Memory B cell (primary cell): ENCODE data around the gene TBC1D8.

Experiments used
- ATAC-seq: fragments of 150-1000 bp; cut with Tn5 transposase; 2 replicates; pipeline ENCODE4 v1.10.0; 2021; ENCODE audit warnings: low read depth, mild to moderate bottlenecking, moderate library complexity
- DNase-seq, 2 donors: peaks; one replicate each; pipeline ENCODE4 v3.0.0; 2022; ENCODE audit warnings: low spot score in 2 of 2
- H3K27ac Mint-ChIP-seq: one replicate; pipeline ENCODE4 v1.8.0; 2022; ENCODE audit warnings: mild to moderate bottlenecking, moderate library complexity, mixed read lengths
- H3K27me3 Mint-ChIP-seq: one replicate; pipeline ENCODE4 v1.8.0; 2022; ENCODE audit warnings: mixed read lengths
- H3K36me3 Mint-ChIP-seq: one replicate; pipeline ENCODE4 v1.8.0; 2022; ENCODE audit warnings: mild to moderate bottlenecking, mixed read lengths
- H3K4me1 Mint-ChIP-seq: one replicate; pipeline ENCODE4 v1.8.0; 2022; ENCODE audit warnings: mixed read lengths
- H3K4me3 Mint-ChIP-seq: one replicate; pipeline ENCODE4 v1.8.0; 2022; ENCODE audit warnings: mild to moderate bottlenecking, moderate library complexity, mixed read lengths
- H3K9me3 Mint-ChIP-seq: one replicate; pipeline ENCODE4 v1.8.0; 2022; ENCODE audit warnings: mixed read lengths

Gene TBC1D8

GRCh38 chr2:100968146-100969145 is 182.7 kb downstream of the TBC1D8 start:
- DNase-seq (no peak), ATAC-seq (no peak)
- Mint-ChIP-seq H3K4me3 (no peak overlapping the region), H3K9me3 (no peaks in the 10 kb centered on the region), H3K27ac (no peak overlapping the region), H3K4me1 (no peaks in the 10 kb centered on the region), H3K27me3 (peaks cover 13% of the 10 kb centered on the region), H3K36me3 (no peaks in the 10 kb centered on the region)

GRCh38 chr2:100967716-100968115 is 183.5 kb downstream of the TBC1D8 start:
- no peak overlapping the region for H3K27ac Mint-ChIP-seq
- H3K27me3 Mint-ChIP-seq = peaks cover 13% of the 10 kb centered on the region
- ATAC-seq = no peak
- no peaks in the 10 kb centered on the region for H3K4me1 Mint-ChIP-seq
- no peak for DNase-seq
- no peaks in the 10 kb centered on the region for H3K36me3 Mint-ChIP-seq
- H3K4me3 Mint-ChIP-seq = no peak overlapping the region
- H3K9me3 Mint-ChIP-seq = no peaks in the 10 kb centered on the region

GRCh38 chr2:100965596-100965995 is 185.6 kb downstream of the TBC1D8 start:
- Mint-ChIP-seq H3K27me3 (peaks cover 9% of the 10 kb centered on the region), H3K4me1 (no peaks in the 10 kb centered on the region), H3K36me3 (no peaks in the 10 kb centered on the region), H3K4me3 (no peak overlapping the region), H3K9me3 (no peaks in the 10 kb centered on the region), H3K27ac (no peak overlapping the region)
- DNase-seq (no peak), ATAC-seq (no peak)

GRCh38 chr2:100964681-100965169 is 186.5 kb downstream of the TBC1D8 start:
- ATAC-seq = no peak
- Mint-ChIP-seq H3K27me3 (peaks cover 6% of the 10 kb centered on the region), H3K4me1 (no peaks in the 10 kb centered on the region), H3K9me3 (no peaks in the 10 kb centered on the region), H3K36me3 (no peaks in the 10 kb centered on the region), H3K27ac (no peak overlapping the region), H3K4me3 (no peak overlapping the region)
- no peak for DNase-seq

- Mint-ChIP-seq H3K9me3 (no peaks in the 10 kb centered on the region), H3K4me1 (no peaks in the 10 kb centered on the region), H3K4me3 (no peak overlapping the region), H3K36me3 (no peaks in the 10 kb centered on the region), H3K27me3 (peaks cover 2% of the 10 kb centered on the region), H3K27ac (no peak overlapping the region)
- ATAC-seq (no peak), DNase-seq (no peak)
These were observed 187.0 kb downstream of the TBC1D8 start for GRCh38 chr2:100964222-100964621.

DNA sequence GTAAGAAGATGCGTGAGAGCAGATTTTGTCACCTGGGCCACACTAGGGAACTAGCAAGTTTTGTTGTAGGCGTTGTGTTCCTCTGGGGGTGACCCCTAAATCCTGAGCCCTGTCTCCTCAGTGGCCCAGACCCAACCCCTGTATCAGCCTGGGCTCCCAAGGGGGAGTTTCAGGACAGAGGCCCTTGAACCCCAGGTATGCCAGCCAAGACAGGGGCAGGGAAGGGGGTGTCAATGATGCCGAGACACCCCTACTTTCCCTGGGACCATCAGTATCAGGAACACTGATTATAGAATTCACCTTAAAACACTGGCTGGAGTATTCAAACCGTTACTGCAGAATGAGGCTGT is 188.2 kb downstream of the TBC1D8 start:
- Mint-ChIP-seq H3K27me3 (peaks cover 2% of the 10 kb centered on the region), H3K36me3 (no peaks in the 10 kb centered on the region), H3K4me3 (no peak overlapping the region), H3K9me3 (no peaks in the 10 kb centered on the region), H3K4me1 (no peaks in the 10 kb centered on the region), H3K27ac (no peak overlapping the region)
- ATAC-seq (no peak), DNase-seq (no peak)

- H3K4me3 Mint-ChIP-seq = no peak overlapping the region
- no peaks in the 10 kb centered on the region for H3K9me3 Mint-ChIP-seq
- peaks cover 2% of the 10 kb centered on the region for H3K27me3 Mint-ChIP-seq
- ATAC-seq = no peak
- H3K36me3 Mint-ChIP-seq = no peaks in the 10 kb centered on the region
- no peaks in the 10 kb centered on the region for H3K4me1 Mint-ChIP-seq
- no peak for DNase-seq
- no peak overlapping the region for H3K27ac Mint-ChIP-seq
These were observed 188.7 kb downstream of the TBC1D8 start for GRCh38 chr2:100962366-100963025.

DNA sequence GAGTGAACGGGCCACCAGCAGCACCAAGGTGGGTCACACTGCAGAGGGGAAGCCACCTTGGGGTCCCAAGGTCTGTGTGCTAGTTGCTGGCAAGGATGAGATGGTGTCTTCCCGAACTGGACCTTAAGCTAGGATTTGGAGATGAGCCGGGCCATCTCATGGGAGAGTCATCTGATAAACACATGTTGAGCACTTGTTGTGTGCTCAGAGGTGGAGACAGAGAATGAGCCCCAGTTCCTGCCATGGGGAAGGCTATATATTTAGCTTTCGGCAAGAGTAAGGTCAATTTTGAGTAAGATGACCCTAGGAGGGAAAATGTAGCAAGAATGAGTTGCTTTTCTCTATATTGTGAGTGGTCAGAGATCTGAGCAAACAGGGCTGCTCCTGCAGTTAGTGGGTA is 190.5 kb downstream of the TBC1D8 start:
- Mint-ChIP-seq H3K27me3 (peaks cover 9% of the 10 kb centered on the region), H3K4me1 (no peaks in the 10 kb centered on the region), H3K27ac (no peak overlapping the region), H3K4me3 (no peak overlapping the region), H3K9me3 (no peaks in the 10 kb centered on the region), H3K36me3 (no peaks in the 10 kb centered on the region)
- DNase-seq (no peak), ATAC-seq (no peak)

DNA sequence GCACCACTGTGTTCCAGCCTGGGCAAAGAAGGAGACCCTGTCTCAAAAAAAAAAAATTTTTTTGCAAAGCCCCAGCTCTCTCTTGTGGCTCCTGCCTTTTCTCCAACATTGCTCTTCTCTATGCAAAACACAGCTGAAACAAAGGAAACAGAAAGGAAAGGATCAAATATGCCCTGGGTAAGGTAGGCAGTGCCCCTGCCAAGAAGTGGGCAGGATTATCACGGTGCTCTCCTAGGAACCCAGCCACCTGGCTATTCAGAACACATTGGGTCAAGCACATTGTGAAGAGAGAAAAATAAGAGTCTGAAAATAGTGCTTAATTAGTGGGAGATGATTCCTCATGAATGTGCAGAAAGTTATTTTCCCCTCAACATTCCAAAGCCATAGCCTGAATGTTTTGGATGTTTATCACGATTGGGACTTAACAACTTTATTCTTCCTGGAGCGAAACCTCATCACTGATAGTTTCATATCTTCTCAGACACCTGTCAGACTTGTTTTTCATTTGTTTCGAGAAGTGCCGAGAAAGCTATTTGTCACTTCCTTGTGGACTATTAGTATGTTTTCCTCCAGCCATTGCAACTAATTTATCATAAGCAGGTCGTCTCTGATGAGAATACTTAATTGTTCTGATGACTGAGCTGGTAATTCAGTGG is 191.8 kb downstream of the TBC1D8 start:
- DNase-seq = no peak
- Mint-ChIP-seq H3K36me3 (no peaks in the 10 kb centered on the region), H3K4me3 (no peak overlapping the region), H3K27me3 (peaks cover 9% of the 10 kb centered on the region), H3K9me3 (no peaks in the 10 kb centered on the region), H3K4me1 (no peaks in the 10 kb centered on the region), H3K27ac (no peak overlapping the region)
- no peak for ATAC-seq

GRCh38 chr2:100957996-100958653 is 193.1 kb downstream of the TBC1D8 start:
- DNase-seq (no peak), ATAC-seq (no peak)
- no peak overlapping the region for H3K27ac Mint-ChIP-seq
- peaks cover 9% of the 10 kb centered on the region for H3K27me3 Mint-ChIP-seq
- H3K4me3 Mint-ChIP-seq = no peak overlapping the region
- no peaks in the 10 kb centered on the region for H3K36me3 Mint-ChIP-seq
- H3K9me3 Mint-ChIP-seq = no peaks in the 10 kb centered on the region
- no peaks in the 10 kb centered on the region for H3K4me1 Mint-ChIP-seq
